H1 (cell line): Measurements from ENCODE around the gene UBP1. TPM values are rescaled to one million over a fixed set of nuclear protein-coding genes. Genes with fewer than 3 reads are reported as not detected.

Experiments
- CTCF ChIA-PET: fragments of 300-600 bp; sonication (Branson Sonifier 250); formaldehyde crosslinking; loops from one replicate; lab custom pipeline; 2021; ENCODE audit not compliant: partially characterized antibody; lab: Charles Lee
- POLR2A ChIA-PET: fragments of 300-600 bp; sonication (Branson Sonifier 250); formaldehyde crosslinking; loops from one replicate; lab custom pipeline; 2021; ENCODE audit warnings: inconsistent platforms; ENCODE audit not compliant: partially characterized antibody; lab: Charles Lee
- DNase-seq, 2 experiments: peaks; one replicate each; pipeline versions ENCODE4 v3.0.0 to v3.0.0-alpha.2; 2010 to 2022; ENCODE audit warnings: low spot score in 2 of 2, low read depth in 1 of 2, mixed read lengths in 1 of 2
- FAIRE-seq: peaks from 2 replicates; lab custom pipeline; 2011; peaks lifted over from hg19 to GRCh38; lab: Jason Lieb, UNC
- H2AFZ ChIP-seq: 2 replicates; pipeline ENCODE4 v1.8.1; 2012; ENCODE audit warnings: low read length, inconsistent platforms
- H2AK5ac ChIP-seq: 2 replicates; pipeline ENCODE4 v1.6.1; 2013; ENCODE audit warnings: low read depth, low read length
- H2BK120ac ChIP-seq: replicated peaks from 2 replicates; pipeline ENCODE3; 2013; ENCODE audit warnings: low read depth, low read length, inconsistent platforms
- H2BK12ac ChIP-seq: 2 replicates; pipeline ENCODE4 v1.6.1; 2013; ENCODE audit warnings: low read depth, low read length
- H2BK15ac ChIP-seq: 2 replicates; pipeline ENCODE4 v1.6.1; 2013; ENCODE audit warnings: low read length
- H2BK20ac ChIP-seq: 2 replicates; pipeline ENCODE4 v1.6.1; 2013; ENCODE audit warnings: low read length
- H2BK5ac ChIP-seq: 2 replicates; pipeline ENCODE4 v1.6.1; 2013; ENCODE audit warnings: low read depth, low read length
- H3K14ac ChIP-seq: 2 replicates; pipeline ENCODE4 v1.6.1; 2013; ENCODE audit warnings: inconsistent platforms; ENCODE audit not compliant: insufficient read length
- H3K18ac ChIP-seq: 2 replicates; pipeline ENCODE4 v1.6.1; 2013; ENCODE audit warnings: low read length; ENCODE audit errors: extremely low read depth
- H3K23ac ChIP-seq: 2 replicates; pipeline ENCODE4 v1.6.1; 2013; ENCODE audit warnings: inconsistent platforms; ENCODE audit not compliant: insufficient read length
- H3K23me2 ChIP-seq: 2 replicates; pipeline ENCODE4 v1.6.1; 2013; ENCODE audit warnings: low read depth, low read length
- H3K27ac ChIP-seq: 2 replicates; pipeline ENCODE4 v1.6.1; 2011; ENCODE audit warnings: low read depth, low read length, inconsistent platforms
- H3K27me3 ChIP-seq, 4 experiments: replicated peaks in 1 of 4; 1 replicate in 1 of 4; 2 replicates in 3 of 4; pipeline versions ENCODE4 v1.6.1 to v1.8.1; 2011 to 2013; ENCODE audit warnings: low read length in 3 of 4, mild to moderate bottlenecking in 3 of 4, inconsistent platforms in 2 of 4, mixed read lengths in 2 of 4, moderate library complexity in 1 of 4; ENCODE audit not compliant: control insufficient read depth in 3 of 4, insufficient read depth in 3 of 4; ENCODE audit errors: extremely low read depth in 1 of 4
- H3K36me3 ChIP-seq, 4 experiments: 2 replicates each; pipeline versions ENCODE4 v1.6.1 to v1.8.1; 2011 to 2013; ENCODE audit warnings: mild to moderate bottlenecking in 4 of 4, low read length in 3 of 4, moderate library complexity in 2 of 4, control low read depth in 1 of 4, inconsistent platforms in 1 of 4; ENCODE audit not compliant: insufficient read depth in 4 of 4, control insufficient read depth in 2 of 4
- H3K4ac ChIP-seq: replicated peaks from 2 replicates; pipeline ENCODE3; 2013; ENCODE audit warnings: low read length, low read depth, mixed read lengths, inconsistent platforms; ENCODE audit not compliant: insufficient read length
- H3K4me1 ChIP-seq, 4 experiments: replicated peaks in 1 of 4; 1 replicate in 1 of 4; 2 replicates in 3 of 4; pipeline versions ENCODE4 v1.6.1 to v1.8.1; 2011 to 2013; ENCODE audit warnings: low read length in 3 of 4, inconsistent platforms in 2 of 4, mixed read lengths in 1 of 4; ENCODE audit not compliant: insufficient read depth in 4 of 4, control insufficient read depth in 3 of 4
- H3K4me2 ChIP-seq, 2 experiments: 2 replicates each; pipeline versions ENCODE4 v1.6.1 to v1.8.1; 2011 to 2013; ENCODE audit warnings: low read depth in 2 of 2, low read length in 2 of 2, control low read depth in 1 of 2, inconsistent platforms in 1 of 2, mild to moderate bottlenecking in 1 of 2; ENCODE audit not compliant: insufficient read depth in 1 of 2
- H3K4me3 ChIP-seq, 4 experiments: fragments of 200-600, 300-600 bp in 1 of 4; sonication (generic), shearing (Covaris generic), sonication (Bioruptor Twin) in 1 of 4; 2 replicates each; pipeline versions ENCODE4 v1.5.1 to v1.8.1; 2011 to 2016; ENCODE audit warnings: low read length in 4 of 4, low read depth in 3 of 4, control low read depth in 2 of 4, inconsistent platforms in 2 of 4, mild to moderate bottlenecking in 2 of 4, mixed read lengths in 1 of 4, moderate library complexity in 1 of 4; ENCODE audit not compliant: insufficient read depth in 2 of 4; ENCODE audit errors: extremely low read depth in 1 of 4
- H3K56ac ChIP-seq: replicated peaks from 2 replicates; pipeline ENCODE3; 2013; ENCODE audit warnings: low read depth, mild to moderate bottlenecking, mixed read lengths, low read length, inconsistent platforms; ENCODE audit not compliant: insufficient read length
- H3K79me1 ChIP-seq: 2 replicates; pipeline ENCODE4 v1.6.1; 2013; ENCODE audit warnings: low read depth, low read length, control low read depth
- H3K79me2 ChIP-seq, 2 experiments: 2 replicates each; pipeline versions ENCODE4 v1.6.1 to v1.8.1; 2012 to 2013; ENCODE audit warnings: low read length in 2 of 2, mild to moderate bottlenecking in 2 of 2, inconsistent platforms in 1 of 2; ENCODE audit not compliant: insufficient read depth in 2 of 2, control insufficient read depth in 1 of 2
- H3K9ac ChIP-seq, 4 experiments: replicated peaks in 1 of 4; 1 replicate in 1 of 4; 2 replicates in 3 of 4; pipeline versions ENCODE4 v1.6.1 to v1.8.1; 2011 to 2013; ENCODE audit warnings: low read depth in 3 of 4, low read length in 3 of 4, control low read depth in 2 of 4, mild to moderate bottlenecking in 2 of 4, moderate library complexity in 2 of 4, inconsistent platforms in 1 of 4; ENCODE audit errors: extremely low read depth in 1 of 4
- H3K9me3 ChIP-seq, 2 experiments: 2 replicates each; pipeline versions ENCODE4 v1.6.1 to v1.8.1; 2012 to 2013; ENCODE audit warnings: mild to moderate bottlenecking in 2 of 2, moderate library complexity in 2 of 2, control low read depth in 1 of 2, inconsistent platforms in 1 of 2, low read depth in 1 of 2, low read length in 1 of 2, mixed read lengths in 1 of 2; ENCODE audit not compliant: insufficient read depth in 2 of 2
- H4K20me1 ChIP-seq, 2 experiments: replicated peaks in 1 of 2; 2 replicates each; pipeline versions ENCODE3 to v1.8.1; 2011 to 2013; ENCODE audit warnings: inconsistent platforms in 2 of 2, low read length in 2 of 2, mild to moderate bottlenecking in 1 of 2; ENCODE audit not compliant: insufficient read depth in 2 of 2, control insufficient read depth in 1 of 2
- H4K5ac ChIP-seq: 2 replicates; pipeline ENCODE4 v1.6.1; 2013; ENCODE audit warnings: low read length, low read depth, mixed read lengths, inconsistent platforms; ENCODE audit not compliant: insufficient read length
- H4K8ac ChIP-seq: 2 replicates; pipeline ENCODE4 v1.8.0; 2013; ENCODE audit warnings: mild to moderate bottlenecking, moderate library complexity, low read length, inconsistent platforms; ENCODE audit not compliant: insufficient read depth; ENCODE audit errors: extremely low read depth
- H4K91ac ChIP-seq: replicated peaks from 2 replicates; pipeline ENCODE3; 2013; ENCODE audit warnings: low read length, mixed read lengths, inconsistent platforms; ENCODE audit not compliant: insufficient read length
- ASH2L ChIP-seq: fragments of 200-600, 300-600 bp; sonication (generic); IDR thresholded peaks from one replicate; pipeline ENCODE4 v1.7.1; 2017; ENCODE audit warnings: low read length
- BRCA1 ChIP-seq: IDR thresholded peaks from 2 replicates; pipeline ENCODE4 v1.6.1; 2012; ENCODE audit warnings: low read depth, low read length, improper control_type of control experiment
- CHD1 ChIP-seq: IDR thresholded peaks from 2 replicates; pipeline ENCODE4 v1.6.1; 2012; ENCODE audit warnings: low read depth, low read length, improper control_type of control experiment
- HDAC2 ChIP-seq, 2 experiments: fragments of 300-600 bp in 1 of 2; sonication (generic) in 1 of 2; IDR thresholded peaks; 2 replicates each; pipeline ENCODE4 v1.6.1; 2011 to 2012; ENCODE audit warnings: low read depth in 2 of 2, low read length in 2 of 2, mild to moderate bottlenecking in 2 of 2, moderate library complexity in 2 of 2, borderline replicate concordance in 1 of 2, inconsistent platforms in 1 of 2
- HDAC6 ChIP-seq: IDR thresholded peaks from one replicate; pipeline ENCODE4 v1.7.1; 2012; ENCODE audit warnings: low read depth, mild to moderate bottlenecking, inconsistent platforms, low read length, moderate library complexity
- POU5F1 ChIP-seq: IDR thresholded peaks from 2 replicates; pipeline ENCODE4 v1.6.1; 2011; ENCODE audit warnings: low read depth, mild to moderate bottlenecking, low read length, moderate library complexity
- RFX5 ChIP-seq: IDR thresholded peaks from 2 replicates; pipeline ENCODE4 v1.6.1; 2011; ENCODE audit warnings: low read depth, low read length, improper control_type of control experiment, borderline replicate concordance
- SIN3A ChIP-seq, 2 experiments: IDR thresholded peaks in 1 of 2; conservative IDR thresholded peaks in 1 of 2; 2 replicates each; pipeline ENCODE4 v1.6.1; 2011 to 2012; ENCODE audit warnings: low read length in 2 of 2, improper control_type of control experiment in 1 of 2, low read depth in 1 of 2, mild to moderate bottlenecking in 1 of 2
- SP1 ChIP-seq: IDR thresholded peaks from 2 replicates; pipeline ENCODE4 v1.6.1; 2011; ENCODE audit warnings: low read depth, low read length
- TAF1 ChIP-seq: IDR thresholded peaks from 2 replicates; pipeline ENCODE4 v1.6.1; 2011; ENCODE audit warnings: mild to moderate bottlenecking, low read depth, low read length
- TAF7 ChIP-seq: optimal IDR thresholded peaks from 2 replicates; pipeline ENCODE3; 2011; ENCODE audit warnings: low read depth, mild to moderate bottlenecking, inconsistent platforms, low read length, moderate library complexity, borderline replicate concordance
- USF2 ChIP-seq: IDR thresholded peaks from 2 replicates; pipeline ENCODE4 v1.6.1; 2011; ENCODE audit warnings: low read length, improper control_type of control experiment
- WGBS, 2 experiments: shearing (Covaris generic) in 1 of 2; methylation state at CpG; one replicate each; pipeline versions ENCODE4 v1.1.6 to v1.1.7; 2013 to 2015; ENCODE audit warnings: low lambda C conversion rate in 2 of 2, mixed read lengths in 2 of 2, inconsistent platforms in 1 of 2, low coverage in 1 of 2, missing lambda C conversion rate in 1 of 2; ENCODE audit not compliant: insufficient replicate concordance in 2 of 2, insufficient coverage in 1 of 2, insufficient read length in 1 of 2; ENCODE audit errors: extremely low coverage in 1 of 2, missing lambda C conversion rate in 1 of 2; 5-methylcytosine and 5-hydroxymethylcytosine counted together
- polyA plus RNA-seq, 7 experiments: library from polyadenylated mRNA; depleted of rRNA in 3 of 7; stranded (reverse) in 5 of 7; unstranded in 2 of 7; fragments of >200 nt in 5 of 7; fragments of 200-250 nt in 2 of 7; gene quantifications; 1 replicate in 5 of 7; 2 replicates in 1 of 7; 4 replicates in 1 of 7; pipeline versions ENCODE4 v1.2.1 to v1.2.3, GENCODE V29; 2011 to 2013; ENCODE audit warnings: missing spikeins in 2 of 7, mixed read lengths in 2 of 7
- total RNA-seq: library from RNA; stranded (reverse); fragmentation: NEBNext Ultra II Directional; extraction: Animal tissue kit (Norgen Biotek cat#: 25700); gene quantifications from 2 replicates; pipeline ENCODE4 v1.2.1, GENCODE V29; 2021

Gene UBP1
- total and polyA plus RNA-seq, 2 of the 8 experiments (the other 6 are each of a cell fraction or from before 2014, with no cell fraction given), result 47.3 to 71.9 TPM

DNA sequence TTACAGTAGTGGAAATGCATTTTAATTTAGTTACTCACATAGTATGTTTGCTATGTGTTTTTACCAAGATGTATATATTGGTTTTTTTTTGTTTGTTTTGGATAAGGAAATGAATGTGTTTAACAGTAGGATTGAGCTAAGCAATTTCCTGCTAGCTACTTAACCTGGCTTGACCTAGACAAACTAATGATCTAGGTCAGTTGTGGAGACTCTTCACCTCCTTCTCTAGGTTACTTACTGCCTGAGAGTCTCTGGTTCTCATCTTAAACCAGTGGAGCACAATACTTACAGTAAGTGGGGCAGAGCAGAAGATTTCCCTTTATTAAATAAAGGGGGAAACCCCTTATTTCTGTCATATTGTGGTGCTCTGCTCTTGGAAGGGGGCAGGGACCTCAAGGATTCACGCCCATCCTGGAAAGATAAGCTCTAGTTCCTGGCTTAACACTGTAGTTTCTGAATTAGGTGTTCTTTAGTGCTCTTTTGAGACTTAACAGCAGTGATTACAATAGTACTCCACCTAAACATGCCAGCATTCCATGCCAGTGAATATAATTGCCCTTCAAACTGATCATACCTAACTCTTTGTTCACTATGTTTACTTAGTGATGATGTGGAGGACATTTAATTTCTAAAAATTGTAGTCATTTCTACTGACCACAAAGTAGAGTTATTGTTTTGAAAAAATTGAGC, 79.9 kb downstream of the UBP1 start:
- Histone ChIP-seq H2BK20ac (no peak overlapping the region), H4K91ac (no peak overlapping the region), H4K8ac (no peak overlapping the region), H3K4me2 (no peak overlapping the region), H3K14ac (no peak overlapping the region), H3K23me2 (no peaks in the 10 kb centered on the region), H3K79me2 (no peaks in the 10 kb centered on the region), H3K23ac (no peak overlapping the region), H2BK15ac (no peak overlapping the region), H3K4me1 (no peaks in the 10 kb centered on the region), H3K27me3 (no peaks in the 10 kb centered on the region), H2BK5ac (no peak overlapping the region), H3K36me3 (no peaks in the 10 kb centered on the region), H3K9me3 (no peaks in the 10 kb centered on the region), H3K79me1 (no peaks in the 10 kb centered on the region), H2BK120ac (no peak overlapping the region), H2AFZ (no peak overlapping the region), H3K27ac (no peak overlapping the region), H2BK12ac (no peak overlapping the region), H2AK5ac (no peak overlapping the region), H3K4me3 (no peak overlapping the region), H3K9ac (no peak overlapping the region), H4K5ac (no peak overlapping the region), H4K20me1 (no peaks in the 10 kb centered on the region), H3K18ac (no peak overlapping the region), H3K4ac (no peak overlapping the region), H3K56ac (no peak overlapping the region)
- DNase-seq (no peak), FAIRE-seq (no peak)
- WGBS, 2 experiments, result 94% methylated on average over 1 of the region's 1 CpG; no CpG with 5 or more reads in 1 of the 2 experiments
- ChIA-PET POLR2A (no interaction called here), CTCF (interaction anchor here (0.6 to 5.4 kb wide), 4 partner anchors 10 to 842 kb away, joined by 3 to 35 read pairs (median 3); no protein-coding TSS in a partner anchor)
- TF ChIP-seq POU5F1 (no peak), SIN3A (conservative IDR thresholded peaks at IDR 0.05 in 1 of 2, IDR thresholded peaks at IDR 0.05 in 1 of 2; ENCODE audit: low read depth in 1 of 2, low read length in 2 of 2) (no peak), RFX5 (no peak), CHD1 (no peak), USF2 (no peak), HDAC2 (IDR thresholded peaks at IDR 0.05; ENCODE audit: borderline replicate concordance in 1 of 2, low read depth in 2 of 2, low read length in 2 of 2) (no peak), HDAC6 (no peak), BRCA1 (no peak), SP1 (no peak), TAF1 (no peak), ASH2L (no peak), TAF7 (no peak)
